Epidermal melanocyte (primary cell): Measurements from ENCODE around the gene DVL1.

ENCODE experiments used
- DNase-seq: peaks from one replicate; pipeline ENCODE4 v3.0.0; 2011; ENCODE audit warnings: low spot score; ENCODE audit not compliant: insufficient read length

Gene DVL1

GRCh38 chr1:1299686-1300351 is 49.4 kb downstream of the DVL1 start:
- no peak for DNase-seq

- no peak for DNase-seq
These were observed 50.1 kb downstream of the DVL1 start for GRCh38 chr1:1298861-1299685.

GRCh38 chr1:1297802-1298424 is 51.3 kb downstream of the DVL1 start:
- no peak for DNase-seq

- DNase-seq, result no peak
These were observed 52.9 kb downstream of the DVL1 start for GRCh38 chr1:1296070-1297061.

- DNase-seq, result peak; percentile 11
These were observed 53.9 kb downstream of the DVL1 start for GRCh38 chr1:1295154-1295923.

GRCh38 chr1:1294250-1294890 is 54.8 kb downstream of the DVL1 start:
- DNase-seq, result no peak

- no peak for DNase-seq
These were observed 55.7 kb downstream of the DVL1 start for GRCh38 chr1:1293263-1294249.

- no peak for DNase-seq
These were observed 56.4 kb downstream of the DVL1 start for GRCh38 chr1:1292851-1293250.

- DNase-seq, result no peak
These were observed 56.8 kb downstream of the DVL1 start for GRCh38 chr1:1292442-1292779.

GRCh38 chr1:1291548-1292441 is 57.4 kb downstream of the DVL1 start:
- peak; percentile 71 for DNase-seq

GRCh38 chr1:1291023-1291528 is 58.1 kb downstream of the DVL1 start:
- no peak for DNase-seq

GRCh38 chr1:1290238-1290731 is 58.9 kb downstream of the DVL1 start:
- peak; percentile 76 for DNase-seq

GRCh38 chr1:1287288-1288110 is 61.7 kb downstream of the DVL1 start:
- DNase-seq, result no peak

GRCh38 chr1:1286313-1287261 is 62.6 kb downstream of the DVL1 start:
- DNase-seq, result no peak

- no peak for DNase-seq
These were observed 63.5 kb downstream of the DVL1 start for GRCh38 chr1:1285611-1286311.
